ENCODE data around the gene TTLL13. TPM values are rescaled to one million over a fixed set of nuclear protein-coding genes. Genes with fewer than 3 reads are reported as not detected.
A peak's percentile ranks its signal among the peaks of the same experiment; 100 is the strongest.

Gene TTLL13, protein sequence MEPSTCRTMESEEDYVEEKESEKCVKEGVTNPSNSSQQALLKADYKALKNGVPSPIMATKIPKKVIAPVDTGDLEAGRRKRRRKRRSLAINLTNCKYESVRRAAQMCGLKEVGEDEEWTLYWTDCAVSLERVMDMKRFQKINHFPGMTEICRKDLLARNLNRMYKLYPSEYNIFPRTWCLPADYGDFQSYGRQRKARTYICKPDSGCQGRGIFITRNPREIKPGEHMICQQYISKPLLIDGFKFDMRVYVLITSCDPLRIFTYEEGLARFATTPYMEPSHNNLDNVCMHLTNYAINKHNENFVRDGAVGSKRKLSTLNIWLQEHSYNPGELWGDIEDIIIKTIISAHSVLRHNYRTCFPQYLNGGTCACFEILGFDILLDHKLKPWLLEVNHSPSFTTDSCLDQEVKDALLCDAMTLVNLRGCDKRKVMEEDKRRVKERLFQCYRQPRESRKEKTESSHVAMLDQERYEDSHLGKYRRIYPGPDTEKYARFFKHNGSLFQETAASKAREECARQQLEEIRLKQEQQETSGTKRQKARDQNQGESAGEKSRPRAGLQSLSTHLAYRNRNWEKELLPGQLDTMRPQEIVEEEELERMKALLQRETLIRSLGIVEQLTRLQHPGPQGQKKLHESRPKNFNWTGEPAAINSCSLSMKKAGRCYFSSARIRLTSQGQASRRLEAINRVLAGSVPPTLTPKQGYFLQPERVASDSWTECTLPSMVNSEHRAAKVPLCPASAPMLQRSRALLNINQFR
- total RNA-seq (2011; cell fraction: chromatin; rRNA removed; ENCODE audit: low replicate concordance), result 1.1 and 1.4 TPM in 2 replicates
- 0.53 and 0.83 TPM in 2 replicates for total RNA-seq (2011; cell fraction: nucleolus; rRNA removed)
- 0.37 and 0.76 TPM in 2 replicates for total RNA-seq (2011; cell fraction: nucleoplasm; rRNA removed)
- total RNA-seq (2014; rRNA removed) (0.04 TPM in 1 of 2 replicates, not detected in the other), total RNA-seq (2014; rRNA removed; fragmentation: Illumina TruSeq; extraction: Trizol) (0.10 and 0.22 TPM in 2 replicates), total RNA-seq (2015; rRNA removed; fragmentation: Illumina TruSeq; extraction: Trizol) (0.11 TPM in 1 of 2 replicates, not detected in the other), total RNA-seq (2021) (0.11 and 0.36 TPM in 2 replicates), polyA plus RNA-seq (2011; rRNA removed) (0.20 and 0.24 TPM in 2 replicates), polyA plus RNA-seq (2014; fragmentation: Illumina TruSeq; extraction: Trizol) (0.12 TPM in 1 of 2 replicates, not detected in the other), polyA plus RNA-seq (2014; fragmentation: Nextera tagmentation; extraction: Ambion mirVana) (under 1 TPM; 0.10 to 0.17 TPM), polyA plus RNA-seq (2014; rRNA removed) (0.05 TPM in 1 of 2 replicates, not detected in the other), polyA minus RNA-seq (2011; rRNA and poly(A)+ RNA removed) (0.28 and 0.51 TPM in 2 replicates), Bru-seq, nascent RNA (percentile 32 among the genes with signal in this experiment), BruChase-seq, experiment 1, labeled RNA remaining after a 2-hour chase (percentile 33 among the genes with signal in this experiment), BruChase-seq, experiment 2, labeled RNA remaining after a 6-hour chase (percentile 28 among the genes with signal in this experiment)
- polyA plus RNA-seq (2011; cell fraction: cytosol; rRNA removed), result 0.22 and 0.24 TPM in 2 replicates
- polyA plus RNA-seq (2011; cell fraction: nucleus; rRNA removed), result 0.49 and 0.74 TPM in 2 replicates
- 0.17 and 0.55 TPM in 2 replicates for polyA plus RNA-seq (2012)
- not detected in 2 replicates for polyA minus RNA-seq (2011; cell fraction: cytosol; rRNA and poly(A)+ RNA removed)
- 0.22 and 0.40 TPM in 2 replicates for polyA minus RNA-seq (2011; cell fraction: nucleus; rRNA and poly(A)+ RNA removed)
- long read RNA-seq, experiment 1, result 0 reads
- long read RNA-seq, experiment 2, result 0 reads
- long read RNA-seq, experiment 3, result 0 reads

DNA sequence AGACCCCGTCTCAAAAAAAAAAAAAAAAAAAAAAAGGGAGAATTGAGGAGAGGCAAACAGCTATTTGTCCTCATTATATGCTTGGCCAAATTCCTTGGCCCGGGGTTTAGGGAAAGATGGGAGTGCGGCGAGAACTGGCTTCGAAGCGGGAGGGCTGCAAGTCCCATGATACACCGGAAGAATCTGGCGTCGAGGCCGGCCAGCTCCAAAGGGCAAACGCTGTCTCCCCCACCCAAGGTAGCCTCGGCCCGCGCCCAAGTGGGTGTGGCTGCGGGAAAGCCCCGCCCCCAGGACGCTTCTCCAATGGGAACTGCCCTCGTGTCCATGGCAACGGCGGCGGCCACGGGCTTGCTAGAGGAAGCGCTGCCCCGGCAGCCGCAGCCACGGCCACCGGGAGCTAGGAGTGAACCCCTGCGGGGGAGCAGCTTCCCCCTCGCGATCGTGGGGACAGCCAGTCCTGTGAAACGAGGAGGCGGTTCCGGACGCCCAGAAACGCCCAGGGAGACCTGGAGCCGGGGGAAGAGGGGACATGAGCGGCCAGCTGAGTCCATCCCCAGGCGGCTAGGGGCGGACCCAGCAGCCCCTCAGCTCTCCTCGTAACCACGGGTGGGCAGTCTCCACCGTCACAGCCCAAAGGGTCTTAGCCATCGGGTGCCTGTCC lies at the start of gene TTLL13:
Gene TTLL13 (plus strand): TSS at position 354 of the 661 bp plus-strand sequence. CDS start 1,075 bp downstream, outside the sequence.
- ATAC-seq, result peak; percentile 98
- BruUV-seq (replicated peaks), result no TSS peak
- Histone ChIP-seq H3K36me3 (ENCODE audit: control insufficient read depth, insufficient read depth, low read length) (no peaks in the 10 kb centered on the region), H3K27me3 (ENCODE audit: control insufficient read depth in 2 of 2, insufficient read depth in 2 of 2, low read length in 2 of 2) (no peaks in the 10 kb centered on the region), H3K4me2 (ENCODE audit: insufficient read depth, low read length) (peak within 1 kb of the TSS; percentile 80), H2AFZ (ENCODE audit: low read depth, low read length) (peak within 1 kb of the TSS; percentile 82), H3K9ac (ENCODE audit: insufficient read depth in 1 of 2, low read depth in 2 of 2, low read length in 2 of 2) (peak within 1 kb of the TSS; percentile 52 to 91; a peak in 3 of 4 replicates), H3K4me3 (peak within 1 kb of the TSS; percentile 51), H3K9me3 (replicated peaks; ENCODE audit: control insufficient read depth, insufficient read depth, low read depth, low read length) (no peaks in the 10 kb centered on the region), H3K4me1 (replicated peaks in 1 of 2; ENCODE audit: control insufficient read depth in 2 of 2, insufficient read depth in 2 of 2, low read length in 2 of 2) (peaks cover 10 to 18% of the 10 kb centered on the region in 2 experiments; a peak in 4 of 5 replicates), H4K20me1 (replicated peaks; ENCODE audit: control insufficient read depth, insufficient read depth, low read length) (no peaks in the 10 kb centered on the region), H3K27ac (ENCODE audit: extremely low read depth, low read depth, low read length) (peak within 1 kb of the TSS; percentile 8; the same call in 2 of the 3 replicates), H3K79me2 (ENCODE audit: control insufficient read depth, insufficient read depth, low read length) (no peaks in the 10 kb centered on the region), H3K9me1 (ENCODE audit: control insufficient read depth, insufficient read depth, low read length) (no peaks in the 10 kb centered on the region)
- peak; percentile 82 for FAIRE-seq
- DNase-seq (ENCODE audit: extremely low read depth in 1 of 4, low spot score in 3 of 4), result peak; percentile 94 to 97 (median 96)
- ChIA-PET CTCF (ENCODE audit: low intra/inter-chr PET ratio) (no interaction called here), POLR2A (interaction anchor here (0.7 to 2.8 kb wide), 12 partner anchors 8 to 149 kb away, joined by 3 to 16 read pairs (median 4); partner anchors contain the start of genes CIB1, GDPGP1 and NGRN)
- intact Hi-C loops (cut with micrococcal nuclease), result no loop called here
- 2% methylated on average over 35 of the region's 44 CpGs for WGBS (ENCODE audit: insufficient coverage, low coverage, missing lambda C conversion rate)
- in situ Hi-C loops (cut with MboI), result no loop called here
- TF ChIP-seq POLR2H (tag; IDR thresholded peaks at IDR 0.05; ENCODE audit: low read depth) (no peak), ZEB2 (IDR thresholded peaks at IDR 0.05) (no peak), IFI16 (CRISPR knock-in tag; IDR thresholded peaks at IDR 0.05) (no peak), MXI1 (IDR thresholded peaks at IDR 0.05; ENCODE audit: low read depth, low read length) (0 out of 2 replicates have a peak, but pooled peaks have one; percentile 45), BRF1 (IDR thresholded peaks at IDR 0.05; ENCODE audit: borderline replicate concordance, extremely low read depth, insufficient read length) (no peak)
- TF ChIP-seq, protein P1, sequence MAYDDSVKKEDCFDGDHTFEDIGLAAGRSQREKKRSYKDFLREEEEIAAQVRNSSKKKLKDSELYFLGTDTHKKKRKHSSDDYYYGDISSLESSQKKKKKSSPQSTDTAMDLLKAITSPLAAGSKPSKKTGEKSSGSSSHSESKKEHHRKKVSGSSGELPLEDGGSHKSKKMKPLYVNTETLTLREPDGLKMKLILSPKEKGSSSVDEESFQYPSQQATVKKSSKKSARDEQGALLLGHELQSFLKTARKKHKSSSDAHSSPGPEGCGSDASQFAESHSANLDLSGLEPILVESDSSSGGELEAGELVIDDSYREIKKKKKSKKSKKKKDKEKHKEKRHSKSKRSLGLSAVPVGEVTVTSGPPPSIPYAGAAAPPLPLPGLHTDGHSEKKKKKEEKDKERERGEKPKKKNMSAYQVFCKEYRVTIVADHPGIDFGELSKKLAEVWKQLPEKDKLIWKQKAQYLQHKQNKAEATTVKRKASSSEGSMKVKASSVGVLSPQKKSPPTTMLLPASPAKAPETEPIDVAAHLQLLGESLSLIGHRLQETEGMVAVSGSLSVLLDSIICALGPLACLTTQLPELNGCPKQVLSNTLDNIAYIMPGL (CRISPR knock-in tag; IDR thresholded peaks at IDR 0.05), result no peak
- TF ChIP-seq, protein P2, sequence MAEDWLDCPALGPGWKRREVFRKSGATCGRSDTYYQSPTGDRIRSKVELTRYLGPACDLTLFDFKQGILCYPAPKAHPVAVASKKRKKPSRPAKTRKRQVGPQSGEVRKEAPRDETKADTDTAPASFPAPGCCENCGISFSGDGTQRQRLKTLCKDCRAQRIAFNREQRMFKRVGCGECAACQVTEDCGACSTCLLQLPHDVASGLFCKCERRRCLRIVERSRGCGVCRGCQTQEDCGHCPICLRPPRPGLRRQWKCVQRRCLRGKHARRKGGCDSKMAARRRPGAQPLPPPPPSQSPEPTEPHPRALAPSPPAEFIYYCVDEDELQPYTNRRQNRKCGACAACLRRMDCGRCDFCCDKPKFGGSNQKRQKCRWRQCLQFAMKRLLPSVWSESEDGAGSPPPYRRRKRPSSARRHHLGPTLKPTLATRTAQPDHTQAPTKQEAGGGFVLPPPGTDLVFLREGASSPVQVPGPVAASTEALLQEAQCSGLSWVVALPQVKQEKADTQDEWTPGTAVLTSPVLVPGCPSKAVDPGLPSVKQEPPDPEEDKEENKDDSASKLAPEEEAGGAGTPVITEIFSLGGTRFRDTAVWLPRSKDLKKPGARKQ (CRISPR knock-in tag; IDR thresholded peaks at IDR 0.05), result no peak
- TF ChIP-seq, protein P3, sequence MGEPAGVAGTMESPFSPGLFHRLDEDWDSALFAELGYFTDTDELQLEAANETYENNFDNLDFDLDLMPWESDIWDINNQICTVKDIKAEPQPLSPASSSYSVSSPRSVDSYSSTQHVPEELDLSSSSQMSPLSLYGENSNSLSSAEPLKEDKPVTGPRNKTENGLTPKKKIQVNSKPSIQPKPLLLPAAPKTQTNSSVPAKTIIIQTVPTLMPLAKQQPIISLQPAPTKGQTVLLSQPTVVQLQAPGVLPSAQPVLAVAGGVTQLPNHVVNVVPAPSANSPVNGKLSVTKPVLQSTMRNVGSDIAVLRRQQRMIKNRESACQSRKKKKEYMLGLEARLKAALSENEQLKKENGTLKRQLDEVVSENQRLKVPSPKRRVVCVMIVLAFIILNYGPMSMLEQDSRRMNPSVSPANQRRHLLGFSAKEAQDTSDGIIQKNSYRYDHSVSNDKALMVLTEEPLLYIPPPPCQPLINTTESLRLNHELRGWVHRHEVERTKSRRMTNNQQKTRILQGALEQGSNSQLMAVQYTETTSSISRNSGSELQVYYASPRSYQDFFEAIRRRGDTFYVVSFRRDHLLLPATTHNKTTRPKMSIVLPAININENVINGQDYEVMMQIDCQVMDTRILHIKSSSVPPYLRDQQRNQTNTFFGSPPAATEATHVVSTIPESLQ (CRISPR knock-in tag; IDR thresholded peaks at IDR 0.05), result 0 out of 2 replicates have a peak, but pooled peaks have one; percentile 15

Data from K562 (cell line).